ENCODE results near the gene ERICH4.

- TF ChIP-seq, protein P1, sequence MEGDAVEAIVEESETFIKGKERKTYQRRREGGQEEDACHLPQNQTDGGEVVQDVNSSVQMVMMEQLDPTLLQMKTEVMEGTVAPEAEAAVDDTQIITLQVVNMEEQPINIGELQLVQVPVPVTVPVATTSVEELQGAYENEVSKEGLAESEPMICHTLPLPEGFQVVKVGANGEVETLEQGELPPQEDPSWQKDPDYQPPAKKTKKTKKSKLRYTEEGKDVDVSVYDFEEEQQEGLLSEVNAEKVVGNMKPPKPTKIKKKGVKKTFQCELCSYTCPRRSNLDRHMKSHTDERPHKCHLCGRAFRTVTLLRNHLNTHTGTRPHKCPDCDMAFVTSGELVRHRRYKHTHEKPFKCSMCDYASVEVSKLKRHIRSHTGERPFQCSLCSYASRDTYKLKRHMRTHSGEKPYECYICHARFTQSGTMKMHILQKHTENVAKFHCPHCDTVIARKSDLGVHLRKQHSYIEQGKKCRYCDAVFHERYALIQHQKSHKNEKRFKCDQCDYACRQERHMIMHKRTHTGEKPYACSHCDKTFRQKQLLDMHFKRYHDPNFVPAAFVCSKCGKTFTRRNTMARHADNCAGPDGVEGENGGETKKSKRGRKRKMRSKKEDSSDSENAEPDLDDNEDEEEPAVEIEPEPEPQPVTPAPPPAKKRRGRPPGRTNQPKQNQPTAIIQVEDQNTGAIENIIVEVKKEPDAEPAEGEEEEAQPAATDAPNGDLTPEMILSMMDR (IDR thresholded peaks at IDR 0.05): no peak
- TF ChIP-seq POLR2AphosphoS5 (IDR thresholded peaks at IDR 0.05) (no peak), POLR2A (IDR thresholded peaks at IDR 0.05) (no peak)
Observed at GRCh38 chr19:41435936-41436673, 6.9 kb upstream of the ERICH4 start.
